Suprapubic skin (tissue), 4 donors: ENCODE data around the gene HSD17B4. TPM values are rescaled to one million over a fixed set of nuclear protein-coding genes. Genes with fewer than 3 reads are reported as not detected.

Experiments
- DNase-seq, 2 donors: peaks; one replicate each; pipeline ENCODE4 v3.0.0-alpha.2; 2019; ENCODE audit warnings: low spot score in 2 of 2
- H3K27ac ChIP-seq: fragments of 200-600 bp; sonication (generic); one replicate; pipeline ENCODE4 v1.5.1; 2019
- H3K27me3 ChIP-seq: fragments of 200-600 bp; sonication (generic); one replicate; pipeline ENCODE4 v1.5.1; 2019
- H3K36me3 ChIP-seq: fragments of 200-600 bp; sonication (generic); one replicate; pipeline ENCODE4 v1.5.1; 2019
- H3K4me1 ChIP-seq: fragments of 200-600 bp; sonication (generic); one replicate; pipeline ENCODE4 v1.5.1; 2019
- H3K4me3 ChIP-seq: fragments of 200-600 bp; sonication (generic); one replicate; pipeline ENCODE4 v1.5.1; 2019; ENCODE audit warnings: mild to moderate bottlenecking
- H3K9me3 ChIP-seq: fragments of 200-600 bp; sonication (generic); one replicate; pipeline ENCODE4 v1.5.1; 2019
- CTCF ChIP-seq, 2 donors: fragments of 200-600 bp in 1 of 2; fragments of 450-650 bp in 1 of 2; sonication (generic) in 1 of 2; IDR thresholded peaks; one replicate each; pipeline ENCODE4 v1.5.1; 2016 to 2019; ENCODE audit warnings: antibody characterized with exemption in 2 of 2, mild to moderate bottlenecking in 1 of 2, moderate library complexity in 1 of 2
- EP300 ChIP-seq: sonication (generic); formaldehyde crosslinking; IDR thresholded peaks from one replicate; pipeline ENCODE4 v1.6.1; 2017; ENCODE audit warnings: antibody characterized with exemption
- POLR2A ChIP-seq, 2 donors: fragments of 450-650 bp; IDR thresholded peaks; one replicate each; pipeline ENCODE4 v1.6.1; 2017; ENCODE audit warnings: antibody characterized with exemption in 2 of 2, mild to moderate bottlenecking in 2 of 2, moderate library complexity in 2 of 2
- POLR2AphosphoS5 ChIP-seq, 3 donors: sonication (generic); formaldehyde crosslinking; IDR thresholded peaks; one replicate each; pipeline ENCODE4 v1.6.1; 2017; ENCODE audit warnings: antibody characterized with exemption in 3 of 3
- WGBS: methylation state at CpG from one replicate; pipeline ENCODE4 v1.1.5; 2018; 5-methylcytosine and 5-hydroxymethylcytosine counted together
- total RNA-seq, 4 donors: library from RNA; depleted of rRNA; stranded (reverse); fragments of >200 nt; gene quantifications; one replicate each; pipeline ENCODE4 v1.1.0, GENCODE V29; 2016

The HSD17B4 gene
- total RNA-seq = 100 to 1,000 TPM; 128 to 268 (median 139) TPM

- no peaks in the 10 kb centered on the region for H3K9me3 ChIP-seq
- H3K27me3 ChIP-seq = no peaks in the 10 kb centered on the region
- TF ChIP-seq POLR2A (IDR thresholded peaks at IDR 0.05) (peak in 1 of 2 donors; percentile 52), EP300 (no peak)
- peak; percentile 94 to 96 for DNase-seq
- H3K4me1 ChIP-seq = peaks cover 11% of the 10 kb centered on the region
- H3K36me3 ChIP-seq = peaks cover 12% of the 10 kb centered on the region
- peak within 1 kb of the TSS; percentile 84 for H3K27ac ChIP-seq
- H3K4me3 ChIP-seq = peak within 1 kb of the TSS; percentile 68
- WGBS = 0% methylated on average over 23 of the region's 42 CpGs
Measured at GRCh38 chr5:119452373-119453039, at the start of gene HSD17B4. HSD17B4 (plus strand) TSS chr5:119452497; CDS start chr5:119452576, 79 bp downstream.

- H3K27me3 ChIP-seq = no peaks in the 10 kb centered on the region
- WGBS = 74% methylated on average over 4 of the region's 4 CpGs
- no peaks in the 10 kb centered on the region for H3K36me3 ChIP-seq
- no peak for DNase-seq
- no peak overlapping the region for H3K4me3 ChIP-seq
- H3K27ac ChIP-seq = no peak overlapping the region
- H3K4me1 ChIP-seq = peaks cover 26% of the 10 kb centered on the region
- no peaks in the 10 kb centered on the region for H3K9me3 ChIP-seq
- TF ChIP-seq CTCF (IDR thresholded peaks at IDR 0.05) (no peak), EP300 (no peak), POLR2AphosphoS5 (IDR thresholded peaks at IDR 0.05) (no peak), POLR2A (IDR thresholded peaks at IDR 0.05) (no peak)
Measured at GRCh38 chr5:119402555-119402954, 49.7 kb upstream of the HSD17B4 start.

- Histone ChIP-seq H3K36me3 (no peaks in the 10 kb centered on the region), H3K27ac (no peak overlapping the region), H3K27me3 (no peaks in the 10 kb centered on the region), H3K9me3 (no peaks in the 10 kb centered on the region), H3K4me3 (no peak overlapping the region), H3K4me1 (peaks cover 11% of the 10 kb centered on the region)
- WGBS = 93% methylated on average over 2 of the region's 2 CpGs
- no peak for TF ChIP-seq CTCF (IDR thresholded peaks at IDR 0.05)
- no peak for TF ChIP-seq POLR2AphosphoS5 (IDR thresholded peaks at IDR 0.05)
- TF ChIP-seq EP300 = no peak
- no peak for TF ChIP-seq POLR2A (IDR thresholded peaks at IDR 0.05)
- no peak for DNase-seq
Measured at GRCh38 chr5:119404033-119404432, 48.3 kb upstream of the HSD17B4 start.

GRCh38 chr5:119405419-119405818 is 46.9 kb upstream of the HSD17B4 start:
- Histone ChIP-seq H3K27ac (no peak overlapping the region), H3K27me3 (no peaks in the 10 kb centered on the region), H3K9me3 (no peaks in the 10 kb centered on the region), H3K36me3 (no peaks in the 10 kb centered on the region), H3K4me3 (no peak overlapping the region), H3K4me1 (peaks cover 2% of the 10 kb centered on the region)
- DNase-seq = no peak
- TF ChIP-seq POLR2AphosphoS5 (IDR thresholded peaks at IDR 0.05) = no peak
- no peak for TF ChIP-seq POLR2A (IDR thresholded peaks at IDR 0.05)
- no peak for TF ChIP-seq CTCF (IDR thresholded peaks at IDR 0.05)
- no peak for TF ChIP-seq EP300
- WGBS = 66% methylated on average over 4 of the region's 4 CpGs

- H3K27me3 ChIP-seq = no peaks in the 10 kb centered on the region
- H3K9me3 ChIP-seq = no peaks in the 10 kb centered on the region
- H3K36me3 ChIP-seq = no peaks in the 10 kb centered on the region
- peaks cover 14% of the 10 kb centered on the region for H3K4me1 ChIP-seq
- H3K27ac ChIP-seq = no peak overlapping the region
- no peak for DNase-seq
- WGBS = 92% methylated on average over 5 of the region's 5 CpGs
- H3K4me3 ChIP-seq = no peak overlapping the region
- TF ChIP-seq CTCF (IDR thresholded peaks at IDR 0.05) (no peak), POLR2A (IDR thresholded peaks at IDR 0.05) (no peak), EP300 (no peak), POLR2AphosphoS5 (IDR thresholded peaks at IDR 0.05) (no peak)
Measured at GRCh38 chr5:119406551-119407110, 45.7 kb upstream of the HSD17B4 start.
